HG03103 (cell line): ENCODE results near the gene RSRC1.
A peak's percentile ranks its signal among the peaks of the same experiment; 100 is the strongest.
"Not testable (repeated sequence)": the region's sequence is repeated elsewhere in the genome, so short reads cannot be mapped to it uniquely, and the experiment has no call there.

Source experiments
- ATAC-seq: cut with Tn5 transposase; IDR thresholded peaks from one replicate; pipeline ENCODE4 v1.9.1; 2021; ENCODE audit warnings: low read depth; ENCODE audit not compliant: unreplicated experiment

Gene RSRC1

GRCh38 chr3:158495398-158495902 lies 385.6 kb downstream of the RSRC1 start:
- ATAC-seq: not testable (repeated sequence)

- no peak for ATAC-seq
Observed at GRCh38 chr3:158505117-158505516, 395.2 kb downstream of the RSRC1 start.

GRCh38 chr3:158506456-158506855 lies 396.6 kb downstream of the RSRC1 start:
- ATAC-seq: no peak

- ATAC-seq: no peak
Observed at GRCh38 chr3:158508481-158508880, 398.6 kb downstream of the RSRC1 start.

GRCh38 chr3:158509891-158510290 lies 400.0 kb downstream of the RSRC1 start:
- no peak for ATAC-seq

GRCh38 chr3:158516729-158517128 lies 406.8 kb downstream of the RSRC1 start:
- not testable (repeated sequence) for ATAC-seq

GRCh38 chr3:158519776-158520175 lies 409.9 kb downstream of the RSRC1 start:
- ATAC-seq: no peak

GRCh38 chr3:158520433-158520832 lies 410.5 kb downstream of the RSRC1 start:
- ATAC-seq: no peak

- ATAC-seq: no peak
Observed at GRCh38 chr3:158522221-158523136, 412.6 kb downstream of the RSRC1 start.

GRCh38 chr3:158528076-158528674 lies 418.3 kb downstream of the RSRC1 start:
- ATAC-seq: no peak

GRCh38 chr3:158531334-158531733 lies 421.4 kb downstream of the RSRC1 start:
- ATAC-seq: no peak

GRCh38 chr3:158532099-158532734 lies 422.3 kb downstream of the RSRC1 start:
- ATAC-seq: peak; percentile 58

- no peak for ATAC-seq
Observed at GRCh38 chr3:158535918-158536317, 426.0 kb downstream of the RSRC1 start.

GRCh38 chr3:158539414-158540014 lies 429.6 kb downstream of the RSRC1 start:
- ATAC-seq: no peak

GRCh38 chr3:158540066-158540465 lies 430.2 kb downstream of the RSRC1 start:
- no peak for ATAC-seq

- ATAC-seq: no peak
Observed at GRCh38 chr3:158548691-158549090, 438.8 kb downstream of the RSRC1 start.

GRCh38 chr3:158549938-158550337 lies 440.0 kb downstream of the RSRC1 start:
- ATAC-seq: not testable (repeated sequence)

GRCh38 chr3:158552124-158552523 lies 442.2 kb downstream of the RSRC1 start:
- ATAC-seq: no peak

- ATAC-seq: no peak
Observed at GRCh38 chr3:158559504-158559903, 449.6 kb downstream of the RSRC1 start.

GRCh38 chr3:158560979-158561378 lies 451.1 kb downstream of the RSRC1 start:
- no peak for ATAC-seq

- ATAC-seq: no peak
Observed at GRCh38 chr3:158562674-158563073, 452.8 kb downstream of the RSRC1 start.
